ENCODE data around the gene CAMKK2. TPM values are rescaled to one million over a fixed set of nuclear protein-coding genes. Genes with fewer than 3 reads are reported as not detected.
"Not testable (repeated sequence)": the region's sequence is repeated elsewhere in the genome, so short reads cannot be mapped to it uniquely, and the experiment has no call there.

CAMKK2 gene
- total RNA-seq, 1 donor from 2014 or later: 12.5 TPM

- no peak overlapping the region for H3K4me3 ChIP-seq (ENCODE audit: low read length in 3 of 3)
- H3K9ac ChIP-seq (ENCODE audit: low read depth in 1 of 3, low read length in 3 of 3): no peak overlapping the region
- H3K4me1 ChIP-seq (ENCODE audit: control insufficient read depth in 3 of 3, insufficient read depth in 3 of 3, low read length in 3 of 3): peaks cover 4 to 11% (median 8%) of the 10 kb centered on the region in 3 donors
- H3K27ac ChIP-seq (ENCODE audit: low read depth, low read length): no peak overlapping the region
- peaks cover 0 to 9% (median 6%) of the 10 kb centered on the region in 3 donors for H3K36me3 ChIP-seq (ENCODE audit: control insufficient read depth in 3 of 3, insufficient read depth in 3 of 3, low read length in 3 of 3)
- H3K27me3 ChIP-seq (ENCODE audit: control insufficient read depth in 3 of 3, insufficient read depth in 3 of 3, low read length in 3 of 3): no peaks in the 10 kb centered on the region
- H3K9me3 ChIP-seq (ENCODE audit: control insufficient read depth in 3 of 3, low read length in 3 of 3): no peaks in the 10 kb centered on the region
Observed at GRCh38 chr12:121289962-121290361, 6.5 kb downstream of the CAMKK2 start.

- peaks cover 4 to 13% (median 11%) of the 10 kb centered on the region in 3 donors for H3K4me1 ChIP-seq (ENCODE audit: control insufficient read depth in 3 of 3, insufficient read depth in 3 of 3, low read length in 3 of 3)
- no peaks in the 10 kb centered on the region for H3K27me3 ChIP-seq (ENCODE audit: control insufficient read depth in 3 of 3, insufficient read depth in 3 of 3, low read length in 3 of 3)
- peaks cover 0 to 9% (median 6%) of the 10 kb centered on the region in 3 donors for H3K36me3 ChIP-seq (ENCODE audit: control insufficient read depth in 3 of 3, insufficient read depth in 3 of 3, low read length in 3 of 3)
- no peak overlapping the region for H3K4me3 ChIP-seq (ENCODE audit: low read length in 3 of 3)
- H3K27ac ChIP-seq (ENCODE audit: low read depth, low read length): no peak overlapping the region
- no peaks in the 10 kb centered on the region for H3K9me3 ChIP-seq (ENCODE audit: control insufficient read depth in 3 of 3, low read length in 3 of 3)
- no peak overlapping the region for H3K9ac ChIP-seq (ENCODE audit: low read depth in 1 of 3, low read length in 3 of 3)
Observed at GRCh38 chr12:121288986-121289385, 7.5 kb downstream of the CAMKK2 start.

- Histone ChIP-seq H3K9ac (ENCODE audit: low read depth in 1 of 3, low read length in 3 of 3) (no peak overlapping the region), H3K4me1 (ENCODE audit: control insufficient read depth in 3 of 3, insufficient read depth in 3 of 3, low read length in 3 of 3) (peaks cover 4 to 9% (median 8%) of the 10 kb centered on the region in 3 donors), H3K4me3 (ENCODE audit: low read length in 3 of 3) (no peak overlapping the region), H3K27ac (ENCODE audit: low read depth, low read length) (no peak overlapping the region), H3K27me3 (ENCODE audit: control insufficient read depth in 3 of 3, insufficient read depth in 3 of 3, low read length in 3 of 3) (no peaks in the 10 kb centered on the region), H3K9me3 (ENCODE audit: control insufficient read depth in 3 of 3, low read length in 3 of 3) (no peaks in the 10 kb centered on the region), H3K36me3 (ENCODE audit: control insufficient read depth in 3 of 3, insufficient read depth in 3 of 3, low read length in 3 of 3) (peaks cover 0 to 9% (median 5%) of the 10 kb centered on the region in 3 donors)
Observed at GRCh38 chr12:121288158-121288845, 8.2 kb downstream of the CAMKK2 start.

- peaks cover 0 to 5% (median 3%) of the 10 kb centered on the region in 3 donors for H3K36me3 ChIP-seq (ENCODE audit: control insufficient read depth in 3 of 3, insufficient read depth in 3 of 3, low read length in 3 of 3)
- no peaks in the 10 kb centered on the region for H3K9me3 ChIP-seq (ENCODE audit: control insufficient read depth in 3 of 3, low read length in 3 of 3)
- H3K27ac ChIP-seq (ENCODE audit: low read depth, low read length): no peak overlapping the region
- H3K9ac ChIP-seq (ENCODE audit: low read depth in 1 of 3, low read length in 3 of 3): no peak overlapping the region
- H3K4me3 ChIP-seq (ENCODE audit: low read length in 3 of 3): no peak overlapping the region
- peaks cover 4 to 12% (median 7%) of the 10 kb centered on the region in 3 donors for H3K4me1 ChIP-seq (ENCODE audit: control insufficient read depth in 3 of 3, insufficient read depth in 3 of 3, low read length in 3 of 3)
- no peaks in the 10 kb centered on the region for H3K27me3 ChIP-seq (ENCODE audit: control insufficient read depth in 3 of 3, insufficient read depth in 3 of 3, low read length in 3 of 3)
Observed at GRCh38 chr12:121287267-121287954, 9.1 kb downstream of the CAMKK2 start.

GRCh38 chr12:121285856-121286255, 10.7 kb downstream of the CAMKK2 start:
- H3K27me3 ChIP-seq (ENCODE audit: control insufficient read depth in 3 of 3, insufficient read depth in 3 of 3, low read length in 3 of 3): no peaks in the 10 kb centered on the region
- H3K36me3 ChIP-seq (ENCODE audit: control insufficient read depth in 3 of 3, insufficient read depth in 3 of 3, low read length in 3 of 3): no peaks in the 10 kb centered on the region
- peaks cover 4 to 12% (median 7%) of the 10 kb centered on the region in 3 donors for H3K4me1 ChIP-seq (ENCODE audit: control insufficient read depth in 3 of 3, insufficient read depth in 3 of 3, low read length in 3 of 3)
- H3K4me3 ChIP-seq (ENCODE audit: low read length in 3 of 3): no peak overlapping the region
- no peaks in the 10 kb centered on the region for H3K9me3 ChIP-seq (ENCODE audit: control insufficient read depth in 3 of 3, low read length in 3 of 3)
- H3K9ac ChIP-seq (ENCODE audit: low read depth in 1 of 3, low read length in 3 of 3): no peak overlapping the region
- no peak overlapping the region for H3K27ac ChIP-seq (ENCODE audit: low read depth, low read length)

GRCh38 chr12:121284551-121285390, 11.7 kb downstream of the CAMKK2 start:
- H3K27ac ChIP-seq (ENCODE audit: low read depth, low read length): no peak overlapping the region
- H3K9me3 ChIP-seq (ENCODE audit: control insufficient read depth in 3 of 3, low read length in 3 of 3): no peaks in the 10 kb centered on the region
- no peaks in the 10 kb centered on the region for H3K36me3 ChIP-seq (ENCODE audit: control insufficient read depth in 3 of 3, insufficient read depth in 3 of 3, low read length in 3 of 3)
- H3K9ac ChIP-seq (ENCODE audit: low read depth in 1 of 3, low read length in 3 of 3): no peak overlapping the region
- H3K27me3 ChIP-seq (ENCODE audit: control insufficient read depth in 3 of 3, insufficient read depth in 3 of 3, low read length in 3 of 3): no peaks in the 10 kb centered on the region
- H3K4me3 ChIP-seq (ENCODE audit: low read length in 3 of 3): no peak overlapping the region
- H3K4me1 ChIP-seq (ENCODE audit: control insufficient read depth in 3 of 3, insufficient read depth in 3 of 3, low read length in 3 of 3): peaks cover 4 to 13% (median 8%) of the 10 kb centered on the region in 3 donors

GRCh38 chr12:121283841-121284240, 12.7 kb downstream of the CAMKK2 start:
- Histone ChIP-seq H3K27me3 (ENCODE audit: control insufficient read depth in 3 of 3, insufficient read depth in 3 of 3, low read length in 3 of 3) (no peaks in the 10 kb centered on the region), H3K4me1 (ENCODE audit: control insufficient read depth in 3 of 3, insufficient read depth in 3 of 3, low read length in 3 of 3) (peaks cover 10 to 20% (median 18%) of the 10 kb centered on the region in 3 donors), H3K9me3 (ENCODE audit: control insufficient read depth in 3 of 3, low read length in 3 of 3) (no peaks in the 10 kb centered on the region), H3K9ac (ENCODE audit: low read depth in 1 of 3, low read length in 3 of 3) (no peak overlapping the region), H3K36me3 (ENCODE audit: control insufficient read depth in 3 of 3, insufficient read depth in 3 of 3, low read length in 3 of 3) (no peaks in the 10 kb centered on the region), H3K27ac (ENCODE audit: low read depth, low read length) (no peak overlapping the region), H3K4me3 (ENCODE audit: low read length in 3 of 3) (no peak overlapping the region)

- H3K4me3 ChIP-seq (ENCODE audit: low read length in 3 of 3): no peak overlapping the region
- H3K27ac ChIP-seq (ENCODE audit: low read depth, low read length): no peak overlapping the region
- H3K9ac ChIP-seq (ENCODE audit: low read depth in 1 of 3, low read length in 3 of 3): no peak overlapping the region
- H3K9me3 ChIP-seq (ENCODE audit: control insufficient read depth in 3 of 3, low read length in 3 of 3): no peaks in the 10 kb centered on the region
- no peaks in the 10 kb centered on the region for H3K36me3 ChIP-seq (ENCODE audit: control insufficient read depth in 3 of 3, insufficient read depth in 3 of 3, low read length in 3 of 3)
- H3K27me3 ChIP-seq (ENCODE audit: control insufficient read depth in 3 of 3, insufficient read depth in 3 of 3, low read length in 3 of 3): no peaks in the 10 kb centered on the region
- peaks cover 10 to 22% (median 21%) of the 10 kb centered on the region in 3 donors for H3K4me1 ChIP-seq (ENCODE audit: control insufficient read depth in 3 of 3, insufficient read depth in 3 of 3, low read length in 3 of 3)
Observed at GRCh38 chr12:121283388-121283787, 13.1 kb downstream of the CAMKK2 start.

GRCh38 chr12:121282910-121283309, 13.6 kb downstream of the CAMKK2 start:
- not testable (repeated sequence) for H3K27me3 ChIP-seq (ENCODE audit: control insufficient read depth in 3 of 3, insufficient read depth in 3 of 3, low read length in 3 of 3); H3K9ac ChIP-seq (ENCODE audit: low read depth in 1 of 3, low read length in 3 of 3); H3K4me3 ChIP-seq (ENCODE audit: low read length in 3 of 3); H3K27ac ChIP-seq (ENCODE audit: low read depth, low read length); H3K36me3 ChIP-seq (ENCODE audit: control insufficient read depth in 3 of 3, insufficient read depth in 3 of 3, low read length in 3 of 3); H3K9me3 ChIP-seq (ENCODE audit: control insufficient read depth in 3 of 3, low read length in 3 of 3)
- peaks cover 10 to 22% (median 21%) of the 10 kb centered on the region in 3 donors for H3K4me1 ChIP-seq (ENCODE audit: control insufficient read depth in 3 of 3, insufficient read depth in 3 of 3, low read length in 3 of 3)

Measured in skeletal muscle tissue (tissue), 4 donors.